Measurements from ENCODE around the gene ABCG8.

DNA sequence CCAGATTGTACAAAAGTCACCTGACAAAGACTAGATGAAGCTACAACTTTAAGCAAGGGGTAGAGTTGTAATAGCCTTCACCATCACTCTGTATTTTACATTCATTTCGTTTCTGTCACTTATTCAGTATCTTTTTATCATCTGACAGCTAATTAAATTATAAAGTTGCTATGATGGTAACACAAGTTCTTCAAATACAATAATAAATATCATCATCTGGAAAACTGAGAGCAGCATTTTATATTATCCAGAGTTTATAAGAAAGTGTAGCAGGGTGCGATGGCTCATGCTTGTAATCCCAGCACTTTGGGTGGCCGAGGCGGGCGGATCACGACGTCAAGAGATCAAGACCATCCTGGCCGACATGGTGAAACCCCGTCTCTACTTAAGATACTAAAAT, 43.8 kb upstream of the ABCG8 start:
- TF ChIP-seq EP300 (IDR thresholded peaks at IDR 0.05) = no peak
- TF ChIP-seq, protein P1, sequence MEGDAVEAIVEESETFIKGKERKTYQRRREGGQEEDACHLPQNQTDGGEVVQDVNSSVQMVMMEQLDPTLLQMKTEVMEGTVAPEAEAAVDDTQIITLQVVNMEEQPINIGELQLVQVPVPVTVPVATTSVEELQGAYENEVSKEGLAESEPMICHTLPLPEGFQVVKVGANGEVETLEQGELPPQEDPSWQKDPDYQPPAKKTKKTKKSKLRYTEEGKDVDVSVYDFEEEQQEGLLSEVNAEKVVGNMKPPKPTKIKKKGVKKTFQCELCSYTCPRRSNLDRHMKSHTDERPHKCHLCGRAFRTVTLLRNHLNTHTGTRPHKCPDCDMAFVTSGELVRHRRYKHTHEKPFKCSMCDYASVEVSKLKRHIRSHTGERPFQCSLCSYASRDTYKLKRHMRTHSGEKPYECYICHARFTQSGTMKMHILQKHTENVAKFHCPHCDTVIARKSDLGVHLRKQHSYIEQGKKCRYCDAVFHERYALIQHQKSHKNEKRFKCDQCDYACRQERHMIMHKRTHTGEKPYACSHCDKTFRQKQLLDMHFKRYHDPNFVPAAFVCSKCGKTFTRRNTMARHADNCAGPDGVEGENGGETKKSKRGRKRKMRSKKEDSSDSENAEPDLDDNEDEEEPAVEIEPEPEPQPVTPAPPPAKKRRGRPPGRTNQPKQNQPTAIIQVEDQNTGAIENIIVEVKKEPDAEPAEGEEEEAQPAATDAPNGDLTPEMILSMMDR (IDR thresholded peaks at IDR 0.05) = no peak

Data from stomach (tissue), 4 donors.